Upper lobe of left lung (tissue), 6 donors: Measurements from ENCODE around the gene PDE8A. TPM values are rescaled to one million over a fixed set of nuclear protein-coding genes. Genes with fewer than 3 reads are reported as not detected.
A peak's percentile ranks its signal among the peaks of the same experiment; 100 is the strongest.

ENCODE experiments used
- ATAC-seq, 2 donors: fragments of 200-7000 bp; cut with Tn5 transposase; one replicate each; pipeline ENCODE4 v1.9.1; 2022; ENCODE audit warnings: mild to moderate bottlenecking in 2 of 2, moderate library complexity in 2 of 2; ENCODE audit not compliant: low FRiP score in 2 of 2
- DNase-seq, 2 donors: peaks; one replicate each; pipeline ENCODE4 v3.0.0-alpha.2; 2019 to 2020
- H3K27ac ChIP-seq, 4 donors: fragments of 200-600 bp; sonication (generic); one replicate each; pipeline ENCODE4 v1.5.1; 2016 to 2019
- H3K27me3 ChIP-seq, 4 donors: fragments of 200-600 bp; sonication (generic); one replicate each; pipeline ENCODE4 v1.5.1; 2017 to 2019
- H3K36me3 ChIP-seq, 4 donors: fragments of 200-600 bp; sonication (generic); one replicate each; pipeline ENCODE4 v1.5.1; 2016 to 2019
- H3K4me1 ChIP-seq, 4 donors: fragments of 200-600 bp; sonication (generic); one replicate each; pipeline ENCODE4 v1.5.1; 2018 to 2019
- H3K4me3 ChIP-seq, 4 donors: fragments of 200-600 bp; sonication (generic); one replicate each; pipeline ENCODE4 v1.5.1; 2017 to 2019; ENCODE audit warnings: mild to moderate bottlenecking in 2 of 4, moderate library complexity in 1 of 4
- H3K9me3 ChIP-seq, 4 donors: fragments of 200-600 bp; sonication (generic); one replicate each; pipeline ENCODE4 v1.5.1; 2018 to 2019
- CTCF ChIP-seq, 6 experiments: fragments of 450-650 bp in 4 of 6; fragments of 200-600 bp in 2 of 6; sonication (generic) in 2 of 6; IDR thresholded peaks; one replicate each; pipeline ENCODE4 v1.5.1; 2016 to 2019; ENCODE audit warnings: antibody characterized with exemption in 6 of 6
- EP300 ChIP-seq, 4 donors: sonication (generic); formaldehyde crosslinking; IDR thresholded peaks; one replicate each; pipeline ENCODE4 v1.5.1; 2017; ENCODE audit warnings: antibody characterized with exemption in 4 of 4, control low read depth in 2 of 4
- POLR2A ChIP-seq, 4 donors: fragments of 450-650 bp; IDR thresholded peaks; one replicate each; pipeline ENCODE4 v1.5.1; 2016 to 2017; ENCODE audit warnings: antibody characterized with exemption in 4 of 4, mild to moderate bottlenecking in 2 of 4
- POLR2AphosphoS5 ChIP-seq, 2 donors: sonication (generic); formaldehyde crosslinking; IDR thresholded peaks; one replicate each; pipeline ENCODE4 v1.5.1; 2017; ENCODE audit warnings: antibody characterized with exemption in 2 of 2
- WGBS, 2 donors: methylation state at CpG; one replicate each; pipeline ENCODE4 v1.1.5; 2017 to 2018; 5-methylcytosine and 5-hydroxymethylcytosine counted together
- total RNA-seq, 6 donors: library from RNA; depleted of rRNA in 4 of 6; stranded (reverse); fragments of >200 nt in 4 of 6; gene quantifications; one replicate each; pipeline versions ENCODE4 v1.1.0 to v1.2.1, GENCODE V29; 2016 to 2021
- donor health status: DM: no; HTN: no; CAD: no; lungs with moderate emphysema.
- donor health status: DM: no; HTN: yes; CAD: no; lungs with severe emphysema.

PDE8A gene
- total RNA-seq, 6 donors from 2014 or later = 36.5 to 66.0 (median 48.4) TPM

GRCh38 chr15:85000189-85000864, 18.7 kb downstream of the PDE8A start:
- Histone ChIP-seq H3K9me3 (no peaks in the 10 kb centered on the region), H3K4me1 (peaks cover 4 to 33% (median 17%) of the 10 kb centered on the region in 4 donors), H3K4me3 (no peak overlapping the region), H3K27me3 (no peaks in the 10 kb centered on the region), H3K36me3 (no peaks in the 10 kb centered on the region), H3K27ac (no peak overlapping the region)
- DNase-seq (no peak), ATAC-seq (no peak)
- TF ChIP-seq POLR2A (IDR thresholded peaks at IDR 0.05) = no peak
- no peak for TF ChIP-seq CTCF (IDR thresholded peaks at IDR 0.05)
- no peak for TF ChIP-seq EP300 (IDR thresholded peaks at IDR 0.05)
- no peak for TF ChIP-seq POLR2AphosphoS5 (IDR thresholded peaks at IDR 0.05)

- no peaks in the 10 kb centered on the region for H3K36me3 ChIP-seq
- H3K4me3 ChIP-seq = no peak overlapping the region
- DNase-seq (no peak), ATAC-seq (no peak)
- no peak overlapping the region for H3K27ac ChIP-seq
- H3K4me1 ChIP-seq = peaks cover 4 to 33% (median 17%) of the 10 kb centered on the region in 4 donors
- WGBS, 2 donors = 62 to 65% methylated on average over 5 of the region's 5 CpGs
- no peaks in the 10 kb centered on the region for H3K9me3 ChIP-seq
- TF ChIP-seq CTCF (IDR thresholded peaks at IDR 0.05) (no peak), POLR2A (IDR thresholded peaks at IDR 0.05) (no peak), POLR2AphosphoS5 (IDR thresholded peaks at IDR 0.05) (no peak), EP300 (IDR thresholded peaks at IDR 0.05) (no peak)
- no peaks in the 10 kb centered on the region for H3K27me3 ChIP-seq
Measured at GRCh38 chr15:85000937-85001336, 19.3 kb downstream of the PDE8A start.

GRCh38 chr15:85002517-85002916, 20.9 kb downstream of the PDE8A start:
- Histone ChIP-seq H3K27me3 (no peaks in the 10 kb centered on the region), H3K36me3 (no peaks in the 10 kb centered on the region), H3K4me1 (peaks cover 11 to 41% (median 23%) of the 10 kb centered on the region in 4 donors), H3K9me3 (no peaks in the 10 kb centered on the region), H3K27ac (no peak overlapping the region), H3K4me3 (no peak overlapping the region)
- no peak for TF ChIP-seq POLR2AphosphoS5 (IDR thresholded peaks at IDR 0.05)
- TF ChIP-seq CTCF (IDR thresholded peaks at IDR 0.05) = no peak
- no peak for TF ChIP-seq EP300 (IDR thresholded peaks at IDR 0.05)
- no peak for TF ChIP-seq POLR2A (IDR thresholded peaks at IDR 0.05)
- WGBS, 2 donors = 63 to 74% methylated on average over 3 to 4 of the region's 4 CpGs
- no peak for DNase-seq
- ATAC-seq = no peak

GRCh38 chr15:85003593-85004312, 22.1 kb downstream of the PDE8A start:
- ATAC-seq = peak in 1 of 2 donors; percentile 71
- H3K9me3 ChIP-seq = no peaks in the 10 kb centered on the region
- TF ChIP-seq CTCF (IDR thresholded peaks at IDR 0.05) (no peak), POLR2A (IDR thresholded peaks at IDR 0.05) (no peak), EP300 (IDR thresholded peaks at IDR 0.05) (no peak), POLR2AphosphoS5 (IDR thresholded peaks at IDR 0.05) (no peak)
- peak in 1 of 2 donors; percentile 54 for DNase-seq
- H3K4me1 ChIP-seq = peaks cover 16 to 53% (median 34%) of the 10 kb centered on the region in 4 donors
- H3K27ac ChIP-seq = peak overlapping the region in 2 of 4 donors; percentile 25 to 38
- no peak overlapping the region for H3K4me3 ChIP-seq
- 69 to 84% methylated on average over 3 of the region's 3 CpGs for WGBS, 2 donors
- H3K27me3 ChIP-seq = no peaks in the 10 kb centered on the region
- no peaks in the 10 kb centered on the region for H3K36me3 ChIP-seq
